GM23338 (cell line): ENCODE data around the gene ARHGEF3. TPM values are rescaled to one million over a fixed set of nuclear protein-coding genes. Genes with fewer than 3 reads are reported as not detected.

Experiments used
- ATAC-seq: fragments of 200-7000 bp; cut with Tn5 transposase; 3 replicates; pipeline ENCODE4 v1.9.1; 2020
- DNase-seq: peaks from one replicate; pipeline ENCODE4 v3.0.0-alpha.2; 2015; ENCODE audit warnings: low spot score
- H2AFZ ChIP-seq: fragments of 200-600 bp; sonication (generic); 2 replicates; pipeline ENCODE4 v1.8.0; 2016; ENCODE audit warnings: antibody characterized with exemption, mild to moderate bottlenecking, moderate library complexity
- H3F3A ChIP-seq: fragments of 200-600 bp; sonication (generic); replicated peaks from 2 replicates; pipeline ENCODE4 v1.8.0; 2017; ENCODE audit warnings: antibody characterized with exemption, mixed run types, low read depth
- H3K27ac ChIP-seq: fragments of 200-600 bp; sonication (generic); 2 replicates; pipeline ENCODE4 v1.6.1; 2016; ENCODE audit warnings: low read depth
- H3K27me3 ChIP-seq: fragments of 200-600 bp; sonication (generic); 2 replicates; pipeline ENCODE4 v1.8.0; 2016; ENCODE audit warnings: mild to moderate bottlenecking, mixed run types, moderate library complexity; ENCODE audit not compliant: insufficient read depth
- H3K36me3 ChIP-seq: fragments of 200-600 bp; sonication (generic); 2 replicates; pipeline ENCODE4 v1.8.0; 2016; ENCODE audit warnings: mild to moderate bottlenecking; ENCODE audit not compliant: insufficient read depth
- H3K4me1 ChIP-seq: fragments of 200-600 bp; sonication (generic); 2 replicates; pipeline ENCODE4 v1.8.0; 2016; ENCODE audit warnings: mild to moderate bottlenecking, moderate library complexity; ENCODE audit not compliant: insufficient read depth
- H3K4me2 ChIP-seq: fragments of 200-600 bp; sonication (generic); 2 replicates; pipeline ENCODE4 v1.7.1; 2017; ENCODE audit warnings: mixed run types
- H3K4me3 ChIP-seq: fragments of 200-600 bp; sonication (generic); 2 replicates; pipeline ENCODE4 v1.6.1; 2016; ENCODE audit warnings: mixed run types
- H3K79me2 ChIP-seq: fragments of 200-600 bp; sonication (generic); replicated peaks from 2 replicates; pipeline ENCODE4 v1.8.0; 2017; ENCODE audit warnings: mild to moderate bottlenecking; ENCODE audit not compliant: insufficient read depth
- H3K9me2 ChIP-seq: fragments of 200-600 bp; sonication (generic); 2 replicates; pipeline ENCODE4 v1.8.0; 2017; ENCODE audit not compliant: insufficient read depth
- H4K20me1 ChIP-seq: fragments of 200-600 bp; sonication (generic); replicated peaks from 2 replicates; pipeline ENCODE4 v1.8.0; 2017; ENCODE audit warnings: mild to moderate bottlenecking; ENCODE audit not compliant: insufficient read depth
- H3K27ac Mint-ChIP-seq: 2 replicates; pipeline ENCODE4 v1.8.0; 2020; ENCODE audit warnings: inconsistent platforms, mild to moderate bottlenecking, moderate library complexity, mixed read lengths
- H3K27me3 Mint-ChIP-seq: 3 replicates; pipeline ENCODE4 v1.8.0; 2022; ENCODE audit warnings: low read depth, mild to moderate bottlenecking, moderate library complexity, mixed read lengths, inconsistent platforms; ENCODE audit not compliant: insufficient read depth, poor library complexity
- H3K36me3 Mint-ChIP-seq: 3 replicates; pipeline ENCODE4 v1.8.0; 2021; ENCODE audit warnings: low read depth, mild to moderate bottlenecking, inconsistent platforms, moderate library complexity, mixed read lengths
- H3K4me1 Mint-ChIP-seq: 3 replicates; pipeline ENCODE4 v1.8.0; 2020; ENCODE audit warnings: mild to moderate bottlenecking, inconsistent platforms, mixed read lengths
- H3K4me3 Mint-ChIP-seq: 3 replicates; pipeline ENCODE4 v1.8.0; 2021; ENCODE audit warnings: moderate library complexity, mild to moderate bottlenecking, inconsistent platforms, mixed read lengths
- H3K9me3 Mint-ChIP-seq: 3 replicates; pipeline ENCODE4 v1.8.0; 2020; ENCODE audit warnings: moderate library complexity, mild to moderate bottlenecking, inconsistent platforms, mixed read lengths
- CREB1 ChIP-seq: fragments of 250-450 bp; sonication (Bioruptor Pico); IDR thresholded peaks from 2 replicates; pipeline ENCODE4 v1.5.0; 2020; ENCODE audit warnings: low read depth, mild to moderate bottlenecking, moderate library complexity
- EZH2 ChIP-seq: fragments of 200-600 bp; sonication (generic); IDR thresholded peaks from one replicate; pipeline ENCODE4 v1.8.0; 2017; ENCODE audit warnings: antibody characterized with exemption, mild to moderate bottlenecking, low read depth; ENCODE audit not compliant: unreplicated experiment
- EZH2phosphoT487 ChIP-seq: fragments of 200-600 bp; sonication (generic); IDR thresholded peaks from one replicate; pipeline ENCODE4 v1.8.1; 2018; ENCODE audit warnings: antibody characterized with exemption; ENCODE audit not compliant: unreplicated experiment
- JUNB ChIP-seq: IDR thresholded peaks from one replicate; pipeline ENCODE4 v1.6.1; 2016; ENCODE audit warnings: antibody characterized with exemption; ENCODE audit not compliant: unreplicated experiment
- NANOG ChIP-seq: IDR thresholded peaks from 2 replicates; pipeline ENCODE4 v1.6.1; 2016; ENCODE audit warnings: antibody characterized with exemption, borderline replicate concordance
- POLR2AphosphoS5 ChIP-seq: IDR thresholded peaks from 2 replicates; pipeline ENCODE4 v1.6.1; 2016; ENCODE audit warnings: antibody characterized with exemption, low read depth
- STAT1 ChIP-seq: IDR thresholded peaks from one replicate; pipeline ENCODE4 v1.6.1; 2016; ENCODE audit warnings: antibody characterized with exemption; ENCODE audit not compliant: unreplicated experiment
- ZNF114 ChIP-seq: fragments of 250-450 bp; sonication (Bioruptor Pico); IDR thresholded peaks from 2 replicates; pipeline ENCODE4 v1.5.0; 2020; ENCODE audit warnings: mild to moderate bottlenecking, moderate library complexity
- ZNF331 ChIP-seq: fragments of 250-450 bp; sonication (Bioruptor Pico); IDR thresholded peaks from 2 replicates; pipeline ENCODE4 v1.5.0; 2020; ENCODE audit warnings: low read depth, mild to moderate bottlenecking, moderate library complexity
- polyA plus RNA-seq: library from polyadenylated mRNA; unstranded; fragments of >200 nt; fragmentation: Nextera tagmentation; extraction: Ambion mirVana; gene quantifications from 2 replicates; pipeline ENCODE4 v1.2.1, GENCODE V29; 2016
- total RNA-seq: library from RNA; depleted of rRNA; stranded (reverse); fragments of >200 nt; shearing (Covaris generic); gene quantifications from 2 replicates; pipeline ENCODE4 v1.2.3, GENCODE V29; 2014
- TF ChIP-seq, protein P1 (sequence below): IDR thresholded peaks from one replicate; pipeline ENCODE4 v1.6.1; 2018; ENCODE audit warnings: antibody characterized with exemption; ENCODE audit not compliant: unreplicated experiment
- TF ChIP-seq, protein P2 (sequence below): IDR thresholded peaks from 2 replicates; pipeline ENCODE4 v1.6.1; 2016; ENCODE audit warnings: antibody characterized with exemption

The ARHGEF3 gene
- total and polyA plus RNA-seq, 2 experiments from 2014 or later = 5.0 to 5.1 TPM

DNA sequence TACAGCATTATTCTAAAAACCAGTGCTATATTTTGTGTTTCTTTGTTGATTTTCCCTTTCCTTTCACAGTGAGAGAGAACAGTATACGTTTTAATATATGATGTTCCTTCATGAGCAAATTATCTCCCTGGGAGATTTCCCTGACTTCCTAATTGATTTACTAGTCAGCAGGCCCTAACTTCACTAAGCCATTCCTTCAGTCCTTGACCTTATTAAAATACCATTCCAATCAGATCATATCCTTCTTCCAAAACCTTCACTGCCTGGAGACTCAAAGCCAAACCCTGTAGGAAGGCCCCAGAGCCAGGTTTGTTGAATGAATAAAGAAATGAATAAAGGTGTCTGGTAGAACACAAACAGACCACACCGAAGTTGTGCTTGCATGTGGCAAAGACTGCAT lies 43.8 kb upstream of the ARHGEF3 start:
- Histone ChIP-seq H3K9me2 (no peaks in the 10 kb centered on the region), H3K4me3 (no peak overlapping the region), H3K36me3 (no peaks in the 10 kb centered on the region), H3K4me2 (no peak overlapping the region), H3K79me2 (no peaks in the 10 kb centered on the region), H4K20me1 (no peaks in the 10 kb centered on the region), H2AFZ (no peak overlapping the region), H3K27me3 (no peaks in the 10 kb centered on the region), H3K27ac (no peak overlapping the region), H3K4me1 (no peaks in the 10 kb centered on the region), H3F3A (no peaks in the 10 kb centered on the region)
- Mint-ChIP-seq H3K4me3 (no peak overlapping the region), H3K27ac (no peak overlapping the region), H3K36me3 (no peaks in the 10 kb centered on the region), H3K27me3 (no peaks in the 10 kb centered on the region), H3K9me3 (no peaks in the 10 kb centered on the region), H3K4me1 (no peaks in the 10 kb centered on the region)
- DNase-seq = no peak
- no peak for TF ChIP-seq EZH2
- ATAC-seq = no peak

DNA sequence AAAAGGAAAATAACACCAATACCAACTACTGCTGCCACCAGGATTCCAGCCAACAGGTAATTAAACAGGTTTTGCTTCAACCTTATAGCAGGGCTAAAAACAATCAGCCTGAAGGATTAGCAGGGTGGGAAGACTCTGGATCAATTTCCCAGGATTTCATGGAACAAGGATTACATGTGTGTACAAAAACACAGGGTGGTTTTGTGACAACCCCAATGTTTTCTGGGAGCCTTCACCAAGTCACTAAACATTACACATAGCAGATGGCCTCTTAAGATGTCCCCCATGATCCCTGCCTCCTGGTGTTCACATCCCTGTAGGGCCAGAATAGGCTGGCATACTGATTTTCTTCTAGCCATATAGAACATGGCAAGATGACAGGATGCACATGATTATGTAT lies 42.8 kb upstream of the ARHGEF3 start:
- Histone ChIP-seq H4K20me1 (no peaks in the 10 kb centered on the region), H2AFZ (no peak overlapping the region), H3K4me1 (no peaks in the 10 kb centered on the region), H3K36me3 (no peaks in the 10 kb centered on the region), H3K9me2 (no peaks in the 10 kb centered on the region), H3K4me2 (no peak overlapping the region), H3K4me3 (no peak overlapping the region), H3K27ac (no peak overlapping the region), H3K27me3 (no peaks in the 10 kb centered on the region), H3F3A (no peaks in the 10 kb centered on the region), H3K79me2 (no peaks in the 10 kb centered on the region)
- H3K9me3 Mint-ChIP-seq = no peaks in the 10 kb centered on the region
- H3K4me1 Mint-ChIP-seq = peaks cover 4% of the 10 kb centered on the region; the same call in 1 of the 3 replicates
- TF ChIP-seq, protein P1, sequence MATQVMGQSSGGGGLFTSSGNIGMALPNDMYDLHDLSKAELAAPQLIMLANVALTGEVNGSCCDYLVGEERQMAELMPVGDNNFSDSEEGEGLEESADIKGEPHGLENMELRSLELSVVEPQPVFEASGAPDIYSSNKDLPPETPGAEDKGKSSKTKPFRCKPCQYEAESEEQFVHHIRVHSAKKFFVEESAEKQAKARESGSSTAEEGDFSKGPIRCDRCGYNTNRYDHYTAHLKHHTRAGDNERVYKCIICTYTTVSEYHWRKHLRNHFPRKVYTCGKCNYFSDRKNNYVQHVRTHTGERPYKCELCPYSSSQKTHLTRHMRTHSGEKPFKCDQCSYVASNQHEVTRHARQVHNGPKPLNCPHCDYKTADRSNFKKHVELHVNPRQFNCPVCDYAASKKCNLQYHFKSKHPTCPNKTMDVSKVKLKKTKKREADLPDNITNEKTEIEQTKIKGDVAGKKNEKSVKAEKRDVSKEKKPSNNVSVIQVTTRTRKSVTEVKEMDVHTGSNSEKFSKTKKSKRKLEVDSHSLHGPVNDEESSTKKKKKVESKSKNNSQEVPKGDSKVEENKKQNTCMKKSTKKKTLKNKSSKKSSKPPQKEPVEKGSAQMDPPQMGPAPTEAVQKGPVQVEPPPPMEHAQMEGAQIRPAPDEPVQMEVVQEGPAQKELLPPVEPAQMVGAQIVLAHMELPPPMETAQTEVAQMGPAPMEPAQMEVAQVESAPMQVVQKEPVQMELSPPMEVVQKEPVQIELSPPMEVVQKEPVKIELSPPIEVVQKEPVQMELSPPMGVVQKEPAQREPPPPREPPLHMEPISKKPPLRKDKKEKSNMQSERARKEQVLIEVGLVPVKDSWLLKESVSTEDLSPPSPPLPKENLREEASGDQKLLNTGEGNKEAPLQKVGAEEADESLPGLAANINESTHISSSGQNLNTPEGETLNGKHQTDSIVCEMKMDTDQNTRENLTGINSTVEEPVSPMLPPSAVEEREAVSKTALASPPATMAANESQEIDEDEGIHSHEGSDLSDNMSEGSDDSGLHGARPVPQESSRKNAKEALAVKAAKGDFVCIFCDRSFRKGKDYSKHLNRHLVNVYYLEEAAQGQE = no peak
- TF ChIP-seq, protein P2, sequence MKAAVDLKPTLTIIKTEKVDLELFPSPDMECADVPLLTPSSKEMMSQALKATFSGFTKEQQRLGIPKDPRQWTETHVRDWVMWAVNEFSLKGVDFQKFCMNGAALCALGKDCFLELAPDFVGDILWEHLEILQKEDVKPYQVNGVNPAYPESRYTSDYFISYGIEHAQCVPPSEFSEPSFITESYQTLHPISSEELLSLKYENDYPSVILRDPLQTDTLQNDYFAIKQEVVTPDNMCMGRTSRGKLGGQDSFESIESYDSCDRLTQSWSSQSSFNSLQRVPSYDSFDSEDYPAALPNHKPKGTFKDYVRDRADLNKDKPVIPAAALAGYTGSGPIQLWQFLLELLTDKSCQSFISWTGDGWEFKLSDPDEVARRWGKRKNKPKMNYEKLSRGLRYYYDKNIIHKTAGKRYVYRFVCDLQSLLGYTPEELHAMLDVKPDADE = no peak
- TF ChIP-seq EZH2 (no peak), JUNB (no peak), ZNF114 (no peak), STAT1 (no peak), EZH2phosphoT487 (no peak), ZNF331 (no peak), POLR2AphosphoS5 (no peak), CREB1 (CRISPR knock-in tag) (no peak), NANOG (no peak)
- no peaks in the 10 kb centered on the region for H3K36me3 Mint-ChIP-seq
- H3K4me3 Mint-ChIP-seq = no peak overlapping the region
- DNase-seq (no peak), ATAC-seq (no peak)
- H3K27ac Mint-ChIP-seq = no peak overlapping the region
- peaks cover 2% of the 10 kb centered on the region for H3K27me3 Mint-ChIP-seq
